ENCODE measurements around the gene GRM5. TPM values are rescaled to one million over a fixed set of nuclear protein-coding genes. Genes with fewer than 3 reads are reported as not detected.
A peak's percentile ranks its signal among the peaks of the same experiment; 100 is the strongest.

GRM5 gene
- total and polyA plus RNA-seq, 2 donors from 2014 or later, result 0.06 to 0.63 TPM

GRCh38 chr11:88695689-88696414, 369.9 kb downstream of the GRM5 start:
- Histone ChIP-seq H3K36me3 (ENCODE audit: control insufficient read depth in 2 of 3, insufficient read depth in 3 of 3, low read length in 3 of 3) (no peaks in the 10 kb centered on the region), H3K27me3 (ENCODE audit: control insufficient read depth, insufficient read depth, low read length) (no peaks in the 10 kb centered on the region), H3K4me3 (ENCODE audit: low read length in 3 of 3) (no peak overlapping the region), H3K4me1 (ENCODE audit: control insufficient read depth in 2 of 3, insufficient read depth in 2 of 3, low read depth in 1 of 3, low read length in 3 of 3) (no peaks in the 10 kb centered on the region), H3K9me3 (ENCODE audit: control insufficient read depth in 2 of 3, insufficient read depth in 1 of 3, low read length in 3 of 3) (peaks cover 0 to 4% (median 0%) of the 10 kb centered on the region in 3 donors), H3K27ac (ENCODE audit: low read depth in 2 of 2, low read length in 2 of 2) (no peak overlapping the region), H3K9ac (ENCODE audit: low read length in 3 of 3) (no peak overlapping the region)
- intact Hi-C loops (cut with DNase I), result no loop called here
- TF ChIP-seq, protein P1, sequence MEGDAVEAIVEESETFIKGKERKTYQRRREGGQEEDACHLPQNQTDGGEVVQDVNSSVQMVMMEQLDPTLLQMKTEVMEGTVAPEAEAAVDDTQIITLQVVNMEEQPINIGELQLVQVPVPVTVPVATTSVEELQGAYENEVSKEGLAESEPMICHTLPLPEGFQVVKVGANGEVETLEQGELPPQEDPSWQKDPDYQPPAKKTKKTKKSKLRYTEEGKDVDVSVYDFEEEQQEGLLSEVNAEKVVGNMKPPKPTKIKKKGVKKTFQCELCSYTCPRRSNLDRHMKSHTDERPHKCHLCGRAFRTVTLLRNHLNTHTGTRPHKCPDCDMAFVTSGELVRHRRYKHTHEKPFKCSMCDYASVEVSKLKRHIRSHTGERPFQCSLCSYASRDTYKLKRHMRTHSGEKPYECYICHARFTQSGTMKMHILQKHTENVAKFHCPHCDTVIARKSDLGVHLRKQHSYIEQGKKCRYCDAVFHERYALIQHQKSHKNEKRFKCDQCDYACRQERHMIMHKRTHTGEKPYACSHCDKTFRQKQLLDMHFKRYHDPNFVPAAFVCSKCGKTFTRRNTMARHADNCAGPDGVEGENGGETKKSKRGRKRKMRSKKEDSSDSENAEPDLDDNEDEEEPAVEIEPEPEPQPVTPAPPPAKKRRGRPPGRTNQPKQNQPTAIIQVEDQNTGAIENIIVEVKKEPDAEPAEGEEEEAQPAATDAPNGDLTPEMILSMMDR (IDR thresholded peaks at IDR 0.05; ENCODE audit: borderline replicate concordance, extremely low read depth, insufficient read depth), result no peak
- no peak for FAIRE-seq
- DNase-seq, result peak in 4 of 5 donors; percentile 8 to 52 (median 12)

- intact Hi-C loops (cut with DNase I), result no loop called here
- TF ChIP-seq, protein P1 (IDR thresholded peaks at IDR 0.05; ENCODE audit: borderline replicate concordance, extremely low read depth, insufficient read depth), result no peak
- H3K4me3 ChIP-seq (ENCODE audit: low read length in 3 of 3), result no peak overlapping the region
- H3K27me3 ChIP-seq (ENCODE audit: control insufficient read depth, insufficient read depth, low read length), result no peaks in the 10 kb centered on the region
- H3K36me3 ChIP-seq (ENCODE audit: control insufficient read depth in 2 of 3, insufficient read depth in 3 of 3, low read length in 3 of 3), result no peaks in the 10 kb centered on the region
- H3K9ac ChIP-seq (ENCODE audit: low read length in 3 of 3), result no peak overlapping the region
- H3K4me1 ChIP-seq (ENCODE audit: control insufficient read depth in 2 of 3, insufficient read depth in 2 of 3, low read depth in 1 of 3, low read length in 3 of 3), result no peaks in the 10 kb centered on the region
- H3K9me3 ChIP-seq (ENCODE audit: control insufficient read depth in 2 of 3, insufficient read depth in 1 of 3, low read length in 3 of 3), result peaks cover 0 to 4% (median 0%) of the 10 kb centered on the region in 3 donors
- no peak for FAIRE-seq
- DNase-seq, result no peak
- no peak overlapping the region for H3K27ac ChIP-seq (ENCODE audit: low read depth in 2 of 2, low read length in 2 of 2)
Measured at GRCh38 chr11:88692306-88693086, 373.3 kb downstream of the GRM5 start.

DNA sequence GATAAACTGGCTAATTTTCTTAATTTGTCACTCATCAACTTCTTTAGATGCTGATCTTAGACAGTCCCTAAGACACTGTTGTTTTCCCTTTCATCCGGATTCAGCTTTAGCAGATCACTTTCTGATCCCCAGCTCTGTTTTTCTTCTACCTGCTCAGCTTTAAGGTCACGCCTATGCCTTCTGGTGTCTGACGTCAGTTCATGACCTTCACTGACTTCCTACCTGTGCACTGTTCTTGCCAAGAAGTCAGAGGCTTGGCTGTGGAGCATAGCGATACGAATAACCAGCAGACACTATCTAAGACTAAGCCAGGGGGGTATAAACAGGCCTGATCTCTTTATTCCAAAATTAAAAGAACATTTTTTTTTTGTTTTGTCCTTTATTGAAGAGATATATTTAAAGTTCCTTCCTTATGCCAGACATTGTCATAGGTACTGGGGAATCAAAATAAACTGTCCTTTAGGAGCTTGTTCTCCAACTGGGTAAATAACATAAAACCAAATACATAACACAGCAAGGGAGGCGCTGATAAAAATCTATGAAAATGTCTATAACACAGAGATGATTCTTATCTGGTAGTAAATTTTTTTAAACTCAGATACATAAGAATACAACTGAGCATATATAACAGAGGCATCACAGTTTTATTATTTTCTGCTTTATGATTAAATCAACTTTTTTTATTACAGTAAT, 376.1 kb downstream of the GRM5 start:
- no peak for FAIRE-seq
- no peak overlapping the region for H3K27ac ChIP-seq (ENCODE audit: low read depth in 2 of 2, low read length in 2 of 2)
- TF ChIP-seq, protein P1 (IDR thresholded peaks at IDR 0.05; ENCODE audit: borderline replicate concordance, extremely low read depth, insufficient read depth), result no peak

More for the DNA sequence above, 376.1 kb downstream of the GRM5 start:
- Histone ChIP-seq H3K9ac (ENCODE audit: low read length in 3 of 3) (no peak overlapping the region), H3K4me1 (ENCODE audit: control insufficient read depth in 2 of 3, insufficient read depth in 2 of 3, low read depth in 1 of 3, low read length in 3 of 3) (no peaks in the 10 kb centered on the region), H3K36me3 (ENCODE audit: control insufficient read depth in 2 of 3, insufficient read depth in 3 of 3, low read length in 3 of 3) (no peaks in the 10 kb centered on the region), H3K4me3 (ENCODE audit: low read length in 3 of 3) (no peak overlapping the region), H3K27me3 (ENCODE audit: control insufficient read depth, insufficient read depth, low read length) (no peaks in the 10 kb centered on the region), H3K9me3 (ENCODE audit: control insufficient read depth in 2 of 3, insufficient read depth in 1 of 3, low read length in 3 of 3) (no peaks in the 10 kb centered on the region)
- DNase-seq, result peak in 1 of 5 donors; percentile 2
- intact Hi-C loops (cut with DNase I), result no loop called here

Data from kidney (tissue), 14 donors.